ENCODE results near the gene CNTN1. TPM values are rescaled to one million over a fixed set of nuclear protein-coding genes. Genes with fewer than 3 reads are reported as not detected.

The CNTN1 gene
- total and polyA plus RNA-seq, 2 of the 13 experiments (the other 11 are each of a cell fraction or from before 2014, with no cell fraction given) = 0.01 to 0.07 TPM

DNA sequence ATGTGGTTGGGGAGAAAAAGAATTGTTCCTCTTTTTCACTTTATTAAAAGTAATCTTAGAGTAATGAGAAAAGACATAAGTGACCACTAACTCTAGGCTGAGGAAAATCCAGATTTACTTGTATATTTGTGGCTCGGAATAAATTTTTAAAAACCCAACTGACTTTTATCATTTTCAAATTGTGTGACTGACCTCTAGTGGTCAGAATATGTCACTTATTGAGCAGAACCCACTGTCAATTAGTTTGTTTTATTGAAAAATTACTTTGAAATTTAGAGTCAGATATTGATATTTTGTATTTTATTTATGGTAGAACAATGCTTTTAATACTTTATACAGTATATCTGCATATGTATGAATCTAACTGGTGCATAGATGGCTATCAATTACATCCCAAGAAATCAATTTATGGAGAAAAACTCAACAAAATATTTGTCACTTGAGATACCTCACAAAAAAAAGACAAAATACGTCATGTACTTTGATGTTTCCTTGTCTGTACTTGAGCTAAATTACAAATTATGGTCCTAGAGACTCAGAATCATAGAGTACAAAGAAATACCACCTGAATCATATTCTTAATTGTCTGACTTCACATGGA lies 229.4 kb downstream of the CNTN1 start:
- POLR2A ChIA-PET = no interaction called here
- no peaks in the 10 kb centered on the region for H3K9me3 ChIP-seq (ENCODE audit: low read length)
- 3% methylated on average over 2 of the region's 2 CpGs for WGBS (ENCODE audit: low lambda C conversion rate)
- no peak for FAIRE-seq
- H3K27ac ChIP-seq (ENCODE audit: extremely low read length, insufficient read depth, low read length) = no peak overlapping the region
- H3K79me2 ChIP-seq (ENCODE audit: insufficient read depth, low read length) = no peaks in the 10 kb centered on the region
- DNase-seq (ENCODE audit: low spot score) = peak; percentile 8
- no peaks in the 10 kb centered on the region for H3K27me3 ChIP-seq (ENCODE audit: control insufficient read depth in 1 of 2, insufficient read depth in 2 of 2, low read length in 2 of 2)
- in situ Hi-C loops (cut with HindIII; ENCODE audit: extremely low pct_ligation_motif_present, low pct_unique_long_range_greater_than_20kb) = loop anchor here (5.0 kb wide), 1 partner anchor 299 kb away; no protein-coding TSS in a partner anchor
- intact Hi-C loops (cut with micrococcal nuclease; ENCODE audit: unreplicated experiment) = loop anchor here (1.0 to 2.0 kb wide), 2 partner anchors 475 to 585 kb away; no protein-coding TSS in a partner anchor
- H3K4me2 ChIP-seq (ENCODE audit: low read depth, low read length) = no peak overlapping the region
- CTCF ChIA-PET (ENCODE audit: low intra/inter-chr PET ratio, low total read pairs) = interaction anchor here (2.2 kb wide), 1 partner anchor 299 kb away, joined by 18 read pairs; no protein-coding TSS in a partner anchor
- no TSS peak for BruUV-seq (replicated peaks)
- no peak overlapping the region for H3K4me3 ChIP-seq (replicated peaks in 1 of 3; ENCODE audit: insufficient read depth in 1 of 3, low read depth in 2 of 3, low read length in 3 of 3)
- H3K9ac ChIP-seq (ENCODE audit: insufficient read depth, low read depth, low read length) = no peak overlapping the region
- TF ChIP-seq ZNF432 (CRISPR knock-in tag; IDR thresholded peaks at IDR 0.05; ENCODE audit: borderline replicate concordance) (no peak), STAG1 (CRISPR knock-in tag; IDR thresholded peaks at IDR 0.05) (peak; percentile 68), RFX1 (IDR thresholded peaks at IDR 0.05) (no peak), SMC3 (IDR thresholded peaks at IDR 0.05; ENCODE audit: low read length) (0 out of 2 replicates have a peak, but pooled peaks have one; percentile 6), KDM5A (IDR thresholded peaks at IDR 0.05; ENCODE audit: borderline replicate concordance, low read length) (no peak), BRCA1 (CRISPR knock-in tag; IDR thresholded peaks at IDR 0.05) (no peak), SIN3A (IDR thresholded peaks at IDR 0.05; ENCODE audit: borderline replicate concordance, low read depth, low read length) (no peak)
- TF ChIP-seq, protein P1, sequence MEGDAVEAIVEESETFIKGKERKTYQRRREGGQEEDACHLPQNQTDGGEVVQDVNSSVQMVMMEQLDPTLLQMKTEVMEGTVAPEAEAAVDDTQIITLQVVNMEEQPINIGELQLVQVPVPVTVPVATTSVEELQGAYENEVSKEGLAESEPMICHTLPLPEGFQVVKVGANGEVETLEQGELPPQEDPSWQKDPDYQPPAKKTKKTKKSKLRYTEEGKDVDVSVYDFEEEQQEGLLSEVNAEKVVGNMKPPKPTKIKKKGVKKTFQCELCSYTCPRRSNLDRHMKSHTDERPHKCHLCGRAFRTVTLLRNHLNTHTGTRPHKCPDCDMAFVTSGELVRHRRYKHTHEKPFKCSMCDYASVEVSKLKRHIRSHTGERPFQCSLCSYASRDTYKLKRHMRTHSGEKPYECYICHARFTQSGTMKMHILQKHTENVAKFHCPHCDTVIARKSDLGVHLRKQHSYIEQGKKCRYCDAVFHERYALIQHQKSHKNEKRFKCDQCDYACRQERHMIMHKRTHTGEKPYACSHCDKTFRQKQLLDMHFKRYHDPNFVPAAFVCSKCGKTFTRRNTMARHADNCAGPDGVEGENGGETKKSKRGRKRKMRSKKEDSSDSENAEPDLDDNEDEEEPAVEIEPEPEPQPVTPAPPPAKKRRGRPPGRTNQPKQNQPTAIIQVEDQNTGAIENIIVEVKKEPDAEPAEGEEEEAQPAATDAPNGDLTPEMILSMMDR (CRISPR knock-in tag; IDR thresholded peaks at IDR 0.05) = peak; percentile 40
- H2AFZ ChIP-seq (ENCODE audit: low read length) = no peak overlapping the region
- no peaks in the 10 kb centered on the region for H4K20me1 ChIP-seq (ENCODE audit: insufficient read depth, low read length)
- no peak for ATAC-seq
- no peaks in the 10 kb centered on the region for H3K4me1 ChIP-seq (ENCODE audit: insufficient read depth, low read length)
- H3K36me3 ChIP-seq (replicated peaks in 1 of 2; ENCODE audit: control insufficient read depth in 1 of 2, insufficient read depth in 2 of 2, low read length in 2 of 2) = no peaks in the 10 kb centered on the region

Data from HepG2 (cell line).